GM19438 (cell line): ENCODE measurements around the gene SLX1A.
"Not testable (repeated sequence)": the region's sequence is repeated elsewhere in the genome, so short reads cannot be mapped to it uniquely, and the experiment has no call there.

Experiments
- ATAC-seq: cut with Tn5 transposase; IDR thresholded peaks from one replicate; pipeline ENCODE4 v1.9.1; 2021; ENCODE audit warnings: low read depth; ENCODE audit not compliant: unreplicated experiment

Gene SLX1A

DNA sequence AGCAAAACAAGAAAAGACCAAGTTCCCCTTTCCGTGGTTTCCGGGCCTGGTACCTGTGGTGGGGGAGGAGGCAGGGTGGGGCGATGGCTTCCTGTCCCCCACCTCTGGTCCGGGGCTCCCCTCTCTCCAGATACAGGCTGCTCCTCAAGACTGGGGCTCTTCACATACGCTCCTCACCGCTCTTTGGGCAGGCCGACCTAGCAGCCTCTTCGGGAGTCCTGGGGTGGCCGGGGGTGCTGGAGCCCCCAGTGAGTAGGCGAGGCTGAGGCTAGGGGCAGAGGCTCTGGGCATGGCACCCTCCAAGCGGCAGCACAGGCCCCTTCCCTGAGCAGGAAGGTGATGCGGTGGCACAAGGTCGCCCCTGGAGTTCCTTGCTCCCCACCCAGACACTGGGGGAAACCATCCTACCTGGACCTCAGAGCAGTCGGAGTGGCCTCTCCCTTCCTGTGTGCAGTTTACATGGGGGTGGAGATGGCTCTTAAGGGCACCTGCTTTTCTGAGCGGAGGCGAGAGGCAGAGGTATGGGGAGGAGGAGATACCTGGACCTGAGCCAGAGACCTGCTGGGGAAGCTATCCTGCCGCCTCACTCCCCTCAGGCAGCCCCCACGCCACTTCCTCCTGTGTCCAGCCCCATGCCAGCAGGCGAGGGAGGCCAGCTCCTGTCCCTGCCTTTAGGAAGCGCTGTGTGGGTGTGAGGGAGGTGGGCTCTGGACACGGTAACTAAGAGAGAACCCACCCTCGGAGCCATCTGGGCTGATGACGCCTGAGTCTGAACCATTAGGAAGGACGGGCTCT lies 9.4 kb upstream of the SLX1A start:
- ATAC-seq = peak; percentile 34

DNA sequence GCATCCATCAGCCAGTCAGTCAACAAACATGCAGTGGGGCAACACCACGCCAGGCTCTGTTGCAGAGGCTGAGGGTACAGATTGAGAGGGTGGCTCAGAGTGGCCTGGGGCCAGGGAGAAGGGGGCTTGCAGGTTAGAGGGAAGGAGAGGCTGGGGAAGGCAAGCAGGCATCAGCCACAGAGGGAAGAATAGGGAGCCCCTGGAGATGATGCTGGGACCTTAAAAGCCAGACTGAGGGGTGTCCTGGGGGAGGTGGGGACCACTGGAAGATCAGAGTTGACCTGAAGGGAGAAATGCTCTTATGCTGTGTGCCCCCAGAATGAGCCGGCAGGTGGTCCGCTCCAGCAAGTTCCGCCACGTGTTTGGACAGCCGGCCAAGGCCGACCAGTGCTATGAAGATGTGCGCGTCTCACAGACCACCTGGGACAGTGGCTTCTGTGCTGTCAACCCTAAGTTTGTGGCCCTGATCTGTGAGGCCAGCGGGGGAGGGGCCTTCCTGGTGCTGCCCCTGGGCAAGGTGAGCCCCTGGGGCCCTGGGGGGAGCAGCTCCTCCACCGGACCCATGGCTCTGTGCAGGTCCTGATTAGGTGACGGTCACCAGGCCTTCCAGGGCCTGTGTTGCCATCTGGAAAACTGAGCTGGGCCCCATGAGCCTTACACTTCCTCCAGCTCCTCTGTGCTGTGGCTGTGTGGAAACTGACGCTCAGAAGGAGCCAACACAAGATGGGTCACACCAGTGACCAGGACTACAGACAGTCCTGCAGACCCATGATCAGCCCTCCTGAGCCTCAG lies 8.6 kb upstream of the SLX1A start:
- ATAC-seq = peak; percentile 3

- ATAC-seq = peak; percentile 44
Measured at GRCh38 chr16:30185683-30186421, 7.8 kb upstream of the SLX1A start.

- no peak for ATAC-seq
Measured at GRCh38 chr16:30186444-30186781, 7.3 kb upstream of the SLX1A start.

GRCh38 chr16:30186782-30187555 lies 6.7 kb upstream of the SLX1A start:
- ATAC-seq = no peak

DNA sequence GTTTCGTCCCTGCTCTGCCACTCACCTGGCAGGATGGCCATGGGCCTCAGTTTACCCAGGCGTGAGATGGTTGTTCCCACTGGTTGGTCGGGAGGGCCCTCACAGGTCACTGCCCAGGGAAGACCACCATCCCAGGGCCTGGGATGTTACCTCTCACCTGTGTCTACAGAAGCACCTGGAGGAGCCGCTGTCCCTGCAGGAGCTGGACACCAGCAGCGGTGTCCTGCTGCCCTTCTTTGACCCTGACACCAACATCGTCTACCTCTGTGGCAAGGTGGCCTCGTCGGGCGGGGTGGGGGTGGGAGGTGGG lies 6.2 kb upstream of the SLX1A start:
- no peak for ATAC-seq

DNA sequence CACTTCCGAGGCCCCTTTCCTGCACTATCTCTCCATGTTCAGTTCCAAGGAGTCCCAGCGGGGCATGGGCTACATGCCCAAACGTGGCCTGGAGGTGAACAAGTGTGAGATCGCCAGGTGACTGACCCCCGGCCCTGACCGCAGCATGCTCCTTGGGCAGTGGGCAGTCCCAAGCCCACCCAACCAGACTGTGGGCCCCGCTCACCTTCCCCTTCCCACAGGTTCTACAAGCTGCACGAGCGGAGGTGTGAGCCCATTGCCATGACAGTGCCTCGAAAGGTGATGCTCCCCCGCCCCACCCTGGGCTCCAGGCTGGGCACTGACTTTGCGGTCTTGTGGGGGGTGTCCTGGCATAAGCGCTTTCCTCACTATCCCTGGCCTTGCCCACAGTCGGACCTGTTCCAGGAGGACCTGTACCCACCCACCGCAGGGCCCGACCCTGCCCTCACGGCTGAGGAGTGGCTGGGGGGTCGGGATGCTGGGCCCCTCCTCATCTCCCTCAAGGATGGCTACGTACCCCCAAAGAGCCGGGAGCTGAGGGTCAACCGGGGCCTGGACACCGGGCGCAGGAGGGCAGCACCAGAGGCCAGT lies 5.6 kb upstream of the SLX1A start:
- ATAC-seq = no peak

- ATAC-seq = not testable (repeated sequence)
Measured at GRCh38 chr16:30191158-30191557, 2.5 kb upstream of the SLX1A start.

GRCh38 chr16:30193098-30193497 lies 577 bp upstream of the SLX1A start:
- ATAC-seq = not testable (repeated sequence)

DNA sequence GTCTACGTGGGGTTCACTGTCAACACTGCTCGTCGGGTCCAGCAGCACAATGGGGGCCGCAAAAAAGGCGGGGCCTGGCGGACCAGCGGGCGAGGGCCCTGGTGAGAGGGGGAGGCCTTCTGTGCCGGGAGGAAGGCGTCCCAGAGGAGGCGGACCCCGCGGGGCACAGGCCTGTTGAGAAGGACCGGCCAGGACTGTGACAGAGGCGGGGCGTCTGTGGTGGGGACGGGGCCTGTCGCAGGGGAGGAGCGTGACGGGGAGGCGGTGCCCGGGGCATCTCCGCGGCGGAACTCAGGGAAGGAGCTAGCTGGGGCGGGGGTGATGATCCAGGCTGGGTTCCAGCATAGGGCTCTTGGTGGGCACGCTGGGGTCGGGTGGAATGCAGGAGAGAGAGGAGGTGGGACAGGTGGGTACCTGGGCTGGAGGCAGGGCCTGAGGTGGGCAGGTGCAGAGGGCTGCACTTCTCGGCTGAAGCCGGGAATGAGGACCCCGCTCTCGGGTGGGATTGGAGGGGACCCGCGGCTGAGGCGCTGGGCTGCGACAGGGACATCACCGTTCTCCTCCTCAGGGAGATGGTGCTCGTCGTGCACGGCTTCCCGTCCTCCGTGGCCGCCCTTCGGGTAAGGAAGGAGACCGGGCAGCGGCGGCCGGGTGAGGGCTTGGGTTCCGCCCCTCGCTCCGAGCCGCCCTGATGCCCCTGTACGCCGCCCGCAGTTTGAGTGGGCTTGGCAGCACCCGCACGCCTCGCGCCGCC lies 674 bp downstream of the SLX1A start:
- peak; percentile 64 for ATAC-seq

- ATAC-seq = not testable (repeated sequence)
Measured at GRCh38 chr16:30197001-30197400, 3.3 kb downstream of the SLX1A start.

- ATAC-seq = not testable (repeated sequence)
Measured at GRCh38 chr16:30199049-30199448, 5.4 kb downstream of the SLX1A start, which contains the start of gene SULT1A3. SULT1A3 (plus strand) TSS chr16:30199255; CDS start chr16:30200729, 1,474 bp downstream.

GRCh38 chr16:30199608-30200343 lies 6.1 kb downstream of the SLX1A start:
- not testable (repeated sequence) for ATAC-seq

- not testable (repeated sequence) for ATAC-seq
Measured at GRCh38 chr16:30205541-30206236, 12.0 kb downstream of the SLX1A start.

GRCh38 chr16:30206252-30206651 lies 12.6 kb downstream of the SLX1A start:
- ATAC-seq = not testable (repeated sequence)

DNA sequence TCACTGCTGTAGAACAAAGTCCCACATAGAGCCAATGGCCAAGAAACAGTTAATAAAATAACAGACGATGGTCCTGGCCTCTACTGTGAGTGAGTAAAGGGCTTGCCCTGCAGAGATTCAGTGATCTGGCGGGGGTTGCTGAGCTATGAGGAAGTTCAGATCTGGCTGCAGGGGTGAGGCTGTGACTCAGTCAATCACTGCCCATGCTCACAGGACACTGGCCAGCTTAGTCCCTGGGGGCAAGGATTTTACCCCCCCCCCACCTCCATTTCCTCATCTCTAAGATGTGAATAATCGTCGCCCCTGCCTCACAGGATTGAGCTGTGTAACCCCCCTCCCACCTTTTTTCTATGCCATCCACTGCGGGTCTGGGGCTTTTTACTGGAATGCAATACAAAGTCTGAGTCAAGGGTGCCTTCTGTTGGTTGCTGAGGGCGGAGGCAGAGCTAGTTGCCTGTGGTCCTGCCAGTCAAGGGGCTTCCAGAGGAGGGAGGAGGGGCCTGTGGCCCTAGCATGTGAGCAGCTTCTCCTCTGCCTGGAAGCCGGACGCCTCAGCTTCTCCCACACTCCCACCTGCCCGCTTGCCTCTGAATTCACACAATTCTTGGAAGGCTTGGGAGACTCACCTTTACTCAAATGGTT lies 13.5 kb downstream of the SLX1A start:
- not testable (repeated sequence) for ATAC-seq

DNA sequence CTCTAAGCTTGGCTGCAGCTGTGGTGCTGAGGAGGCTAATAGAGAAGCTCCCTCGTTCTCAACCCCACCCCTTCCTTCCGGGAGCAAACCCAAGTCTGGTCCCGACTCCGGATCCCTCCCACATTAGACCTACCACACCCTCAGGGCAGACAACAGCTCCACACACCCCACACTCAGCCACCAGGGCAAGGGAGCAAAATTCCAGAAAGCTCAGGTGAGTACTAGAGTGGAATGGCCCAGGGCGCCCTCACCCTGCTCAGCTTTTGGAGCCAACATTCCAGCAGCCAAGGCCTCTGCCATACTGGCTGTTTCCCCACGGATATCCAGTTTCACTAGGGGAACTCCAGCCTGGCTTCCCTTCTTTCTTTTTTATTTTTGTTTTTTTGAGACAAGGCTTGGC lies 15.4 kb downstream of the SLX1A start:
- not testable (repeated sequence) for ATAC-seq

- ATAC-seq = not testable (repeated sequence)
Measured at GRCh38 chr16:30211414-30211813, 17.7 kb downstream of the SLX1A start.
